MV-4-11 (cell line): ENCODE data around the gene PHOX2A.
A peak's percentile ranks its signal among the peaks of the same experiment; 100 is the strongest.

Source experiments
- DNase-seq: peaks from one replicate; lab custom pipeline; 2025; lab: John Stamatoyannopoulos, UW

Gene PHOX2A

GRCh38 chr11:72249961-72250360 lies 6.0 kb upstream of the PHOX2A start:
- no peak for DNase-seq

GRCh38 chr11:72247584-72247983 lies 3.6 kb upstream of the PHOX2A start:
- no peak for DNase-seq

- DNase-seq: no peak
Measured at GRCh38 chr11:72245263-72245816, 1.4 kb upstream of the PHOX2A start.

GRCh38 chr11:72244361-72245262 lies 636 bp upstream of the PHOX2A start:
- no peak for DNase-seq

GRCh38 chr11:72243173-72244059 lies 560 bp downstream of the PHOX2A start:
- no peak for DNase-seq

- DNase-seq: no peak
Measured at GRCh38 chr11:72242141-72242540, 1.8 kb downstream of the PHOX2A start.

- DNase-seq: no peak
Measured at GRCh38 chr11:72241291-72241781, 2.6 kb downstream of the PHOX2A start.

GRCh38 chr11:72240461-72241290 lies 3.3 kb downstream of the PHOX2A start:
- DNase-seq: no peak

GRCh38 chr11:72239849-72240460 lies 4.0 kb downstream of the PHOX2A start:
- DNase-seq: peak; percentile 19

GRCh38 chr11:72239313-72239848 lies 4.6 kb downstream of the PHOX2A start:
- DNase-seq: no peak

GRCh38 chr11:72238492-72239312 lies 5.3 kb downstream of the PHOX2A start:
- DNase-seq: no peak

GRCh38 chr11:72238040-72238450 lies 5.9 kb downstream of the PHOX2A start:
- DNase-seq: peak; percentile 40

GRCh38 chr11:72237112-72237931 lies 6.7 kb downstream of the PHOX2A start:
- DNase-seq: no peak

- no peak for DNase-seq
Measured at GRCh38 chr11:72236774-72237111, 7.2 kb downstream of the PHOX2A start.

- no peak for DNase-seq
Measured at GRCh38 chr11:72236083-72236697, 7.8 kb downstream of the PHOX2A start.

- DNase-seq: no peak
Measured at GRCh38 chr11:72235351-72236057, 8.5 kb downstream of the PHOX2A start.

- no peak for DNase-seq
Measured at GRCh38 chr11:72234920-72235319, 9.1 kb downstream of the PHOX2A start.

GRCh38 chr11:72234514-72234830 lies 9.5 kb downstream of the PHOX2A start:
- peak; percentile 6 for DNase-seq
